GM12892 (cell line): ENCODE data around the gene EIF3CL. TPM values are rescaled to one million over a fixed set of nuclear protein-coding genes. Genes with fewer than 3 reads are reported as not detected.
A peak's percentile ranks its signal among the peaks of the same experiment; 100 is the strongest.
"Not testable (repeated sequence)": the region's sequence is repeated elsewhere in the genome, so short reads cannot be mapped to it uniquely, and the experiment has no call there.

ENCODE experiments used
- DNase-seq: peaks from one replicate; pipeline ENCODE4 v3.0.0; 2011; ENCODE audit not compliant: insufficient read length
- FAIRE-seq: peaks from 2 replicates; lab custom pipeline; 2011; peaks lifted over from hg19 to GRCh38; lab: Jason Lieb, UNC
- polyA plus RNA-seq: library from polyadenylated mRNA; unstranded; fragments of >200 nt; gene quantifications from one replicate; pipeline ENCODE4 v1.2.1, GENCODE V29; 2012; ENCODE audit warnings: missing spikeins, inconsistent platforms; ENCODE audit not compliant: missing spikeins

The EIF3CL gene, protein sequence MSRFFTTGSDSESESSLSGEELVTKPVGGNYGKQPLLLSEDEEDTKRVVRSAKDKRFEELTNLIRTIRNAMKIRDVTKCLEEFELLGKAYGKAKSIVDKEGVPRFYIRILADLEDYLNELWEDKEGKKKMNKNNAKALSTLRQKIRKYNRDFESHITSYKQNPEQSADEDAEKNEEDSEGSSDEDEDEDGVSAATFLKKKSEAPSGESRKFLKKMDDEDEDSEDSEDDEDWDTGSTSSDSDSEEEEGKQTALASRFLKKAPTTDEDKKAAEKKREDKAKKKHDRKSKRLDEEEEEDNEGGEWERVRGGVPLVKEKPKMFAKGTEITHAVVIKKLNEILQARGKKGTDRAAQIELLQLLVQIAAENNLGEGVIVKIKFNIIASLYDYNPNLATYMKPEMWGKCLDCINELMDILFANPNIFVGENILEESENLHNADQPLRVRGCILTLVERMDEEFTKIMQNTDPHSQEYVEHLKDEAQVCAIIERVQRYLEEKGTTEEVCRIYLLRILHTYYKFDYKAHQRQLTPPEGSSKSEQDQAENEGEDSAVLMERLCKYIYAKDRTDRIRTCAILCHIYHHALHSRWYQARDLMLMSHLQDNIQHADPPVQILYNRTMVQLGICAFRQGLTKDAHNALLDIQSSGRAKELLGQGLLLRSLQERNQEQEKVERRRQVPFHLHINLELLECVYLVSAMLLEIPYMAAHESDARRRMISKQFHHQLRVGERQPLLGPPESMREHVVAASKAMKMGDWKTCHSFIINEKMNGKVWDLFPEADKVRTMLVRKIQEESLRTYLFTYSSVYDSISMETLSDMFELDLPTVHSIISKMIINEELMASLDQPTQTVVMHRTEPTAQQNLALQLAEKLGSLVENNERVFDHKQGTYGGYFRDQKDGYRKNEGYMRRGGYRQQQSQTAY
- polyA plus RNA-seq = 8.3 TPM

GRCh38 chr16:28403220-28404072 is at the start of gene EIF3CL:
Gene EIF3CL, minus strand, starts transcription at chr16:28403841. Its CDS starts 223 bp downstream, at chr16:28403618.
- FAIRE-seq = peak; percentile 88
- DNase-seq = not testable (repeated sequence)

DNA sequence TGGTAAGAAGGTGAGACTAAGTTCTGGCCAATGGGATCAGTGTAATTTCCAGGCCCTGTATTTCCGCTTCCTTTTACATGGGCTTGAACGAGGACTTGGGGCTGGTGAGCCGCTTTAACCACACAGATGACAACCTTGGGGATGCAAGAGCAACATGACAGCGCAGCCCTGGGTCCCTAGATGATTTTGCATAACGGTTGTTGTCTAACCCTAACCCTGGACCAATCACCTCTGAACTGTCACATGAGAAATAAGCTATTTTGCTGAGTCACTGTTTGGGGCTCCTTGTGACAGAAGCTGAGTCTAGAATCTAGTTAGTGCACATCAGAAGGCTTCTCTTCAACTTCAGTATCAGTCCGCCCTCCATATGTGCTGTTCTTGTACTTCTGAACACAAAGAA is 43.4 kb upstream of the EIF3CL start:
- DNase-seq, FAIRE-seq: not testable (repeated sequence)

DNA sequence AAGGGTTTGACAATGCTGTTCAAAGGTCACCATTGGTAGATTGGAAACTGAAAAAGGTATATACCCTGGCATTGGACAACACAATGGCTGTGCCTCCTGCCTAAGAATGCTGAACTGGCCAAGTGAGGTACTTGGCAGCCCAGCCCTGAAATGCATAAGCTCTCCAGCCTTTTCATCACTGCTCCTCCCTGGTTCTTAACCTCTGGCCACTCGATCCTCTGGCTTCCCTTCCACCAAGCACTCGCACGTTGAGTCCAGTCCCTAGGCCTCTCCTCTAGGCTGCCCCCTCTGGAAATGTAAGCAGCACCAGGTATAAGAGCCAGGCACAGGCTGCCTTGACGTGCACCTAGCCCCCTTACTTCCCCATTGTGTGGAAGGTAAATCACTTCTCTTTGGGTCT is 42.7 kb upstream of the EIF3CL start:
- FAIRE-seq, DNase-seq: not testable (repeated sequence)

DNA sequence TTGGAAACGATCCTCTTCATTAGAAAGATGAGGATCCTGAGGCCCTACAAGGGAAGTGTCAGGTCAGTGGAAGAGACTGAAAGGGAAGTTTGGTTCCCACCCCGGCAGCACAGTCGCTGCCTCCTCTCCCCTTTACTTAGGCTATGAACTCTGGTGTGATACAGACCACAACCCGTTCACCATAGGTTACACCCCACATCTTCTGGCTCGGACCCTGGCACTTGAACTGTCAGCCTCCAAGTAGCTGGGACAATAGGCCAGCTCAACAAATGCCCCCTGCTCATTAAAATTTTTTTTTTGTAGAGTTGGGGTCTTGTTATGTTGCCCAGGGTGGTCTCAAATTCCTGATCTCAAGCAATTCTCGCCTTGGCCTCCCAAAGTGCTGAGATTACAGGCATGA is 40.3 kb upstream of the EIF3CL start:
- not testable (repeated sequence) for FAIRE-seq, DNase-seq

DNA sequence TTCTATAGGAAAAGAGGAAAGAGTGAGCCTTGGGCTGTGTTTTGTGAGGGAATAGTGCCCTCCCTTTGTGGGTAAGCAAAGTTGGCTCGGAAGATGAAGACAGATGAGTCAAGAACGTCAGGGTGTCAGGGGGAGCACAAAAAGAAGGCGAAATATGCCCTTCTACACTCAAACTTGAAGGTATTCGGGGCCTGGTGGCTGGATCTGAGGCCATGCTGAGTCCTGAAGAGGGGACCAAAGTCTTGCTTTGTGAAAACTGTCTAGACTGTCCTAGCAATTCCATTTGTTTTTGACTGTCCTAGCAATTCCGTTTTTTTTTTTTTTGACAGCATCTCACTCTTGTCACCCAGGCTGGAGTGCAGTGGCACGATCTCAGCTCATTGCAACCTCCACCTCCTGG is 35.3 kb upstream of the EIF3CL start:
- not testable (repeated sequence) for DNase-seq, FAIRE-seq

GRCh38 chr16:28435340-28435739 is 31.7 kb upstream of the EIF3CL start:
- not testable (repeated sequence) for FAIRE-seq, DNase-seq

- DNase-seq, FAIRE-seq: not testable (repeated sequence)
Measured at GRCh38 chr16:28426060-28426680, 22.5 kb upstream of the EIF3CL start.

- not testable (repeated sequence) for DNase-seq, FAIRE-seq
Measured at GRCh38 chr16:28421071-28421750, 17.6 kb upstream of the EIF3CL start.

DNA sequence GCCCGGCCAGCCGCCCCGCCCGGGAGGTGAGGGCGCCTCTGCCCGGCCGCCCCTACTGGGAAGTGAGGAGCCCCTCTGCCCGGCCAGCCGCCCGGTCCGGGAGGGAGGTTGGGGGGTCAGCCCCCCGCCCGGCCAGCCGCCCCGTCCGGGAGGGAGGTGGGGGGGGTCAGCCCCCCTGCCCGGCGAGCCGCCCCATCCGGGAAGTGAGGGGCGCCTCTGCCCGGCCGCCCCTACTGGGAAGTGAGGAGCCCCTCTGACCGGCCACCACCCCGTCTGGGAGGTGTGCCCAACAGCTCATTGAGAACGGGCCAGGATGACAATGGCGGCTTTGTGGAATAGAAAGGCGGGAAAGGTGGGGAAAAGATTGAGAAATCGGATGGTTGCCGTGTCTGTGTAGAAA is 13.4 kb upstream of the EIF3CL start:
- DNase-seq, FAIRE-seq: not testable (repeated sequence)

DNA sequence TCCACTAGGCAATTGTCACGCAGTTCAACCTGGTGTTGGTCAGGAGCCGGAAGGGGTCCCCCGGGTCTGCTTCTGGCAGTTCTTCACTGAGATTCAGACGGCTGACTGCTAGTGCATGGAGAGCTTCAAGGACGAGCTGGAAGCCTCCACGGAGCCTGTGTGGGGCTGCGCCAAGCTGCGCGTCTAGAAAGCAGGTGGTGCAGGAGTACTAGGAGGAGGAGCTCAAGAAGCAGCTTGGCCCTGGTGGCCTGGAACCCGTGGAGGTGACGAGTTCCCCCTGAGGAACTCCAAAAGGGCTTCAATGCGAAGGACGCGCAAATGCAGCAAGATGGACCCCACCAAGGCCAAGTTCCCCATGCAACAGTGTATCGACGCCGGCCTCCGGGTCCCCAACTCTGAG is 10.9 kb upstream of the EIF3CL start:
- not testable (repeated sequence) for FAIRE-seq, DNase-seq

GRCh38 chr16:28413585-28413984 is 9.9 kb upstream of the EIF3CL start:
- FAIRE-seq, DNase-seq: not testable (repeated sequence)

- not testable (repeated sequence) for DNase-seq, FAIRE-seq
Measured at GRCh38 chr16:28392054-28392453, 11.6 kb downstream of the EIF3CL start.

DNA sequence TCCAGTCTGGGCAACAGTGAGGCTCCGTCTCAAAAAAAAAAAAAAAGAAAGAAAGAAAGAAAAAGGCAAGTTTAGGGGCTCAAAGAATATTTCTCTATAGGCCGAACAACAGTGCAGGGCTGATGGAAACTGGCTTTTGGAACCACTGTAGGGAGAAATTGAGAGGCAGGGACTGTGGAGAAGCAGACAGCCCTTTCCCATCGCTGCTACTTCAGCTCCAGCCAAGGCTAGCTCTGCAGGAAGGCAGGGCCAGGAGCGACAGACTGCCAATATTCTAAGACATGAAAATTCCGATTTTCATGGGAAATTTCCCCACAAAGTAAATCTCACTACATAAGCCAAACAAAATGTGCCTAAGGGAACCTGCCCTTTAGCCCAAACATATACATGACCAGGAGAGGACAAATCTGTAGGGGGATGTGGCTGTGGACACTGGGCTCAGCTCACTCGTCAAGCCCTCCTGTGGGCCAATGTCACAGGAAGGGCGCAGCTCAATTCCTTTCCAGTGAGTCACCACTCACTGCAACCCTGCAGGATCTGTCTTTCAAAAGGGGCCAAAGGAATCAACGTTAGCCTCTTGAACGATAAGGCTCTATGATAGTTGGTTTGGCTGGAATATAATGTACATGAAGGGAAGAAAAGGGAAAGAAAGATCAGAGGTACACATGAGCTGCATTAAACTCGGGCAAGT is 21.3 kb downstream of the EIF3CL start:
- DNase-seq, FAIRE-seq: not testable (repeated sequence)

DNA sequence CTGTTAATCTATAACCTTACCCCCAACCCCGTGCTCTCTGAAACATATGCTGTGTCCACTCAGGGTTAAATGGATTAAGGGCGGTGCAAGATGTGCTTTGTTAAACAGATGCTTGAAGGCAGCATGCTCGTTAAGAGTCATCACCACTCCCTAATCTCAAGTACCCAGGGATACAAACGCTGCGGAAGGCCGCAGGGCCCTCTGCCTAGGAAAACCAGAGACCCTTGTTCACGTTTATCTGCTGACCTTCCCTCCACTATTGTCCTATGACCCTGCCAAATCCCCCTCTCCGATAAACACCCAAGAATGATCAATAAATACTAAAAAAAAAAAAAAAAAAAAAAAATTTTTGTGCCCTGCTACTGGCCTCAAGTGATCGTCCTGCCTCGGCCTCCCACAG is 25.8 kb downstream of the EIF3CL start:
- FAIRE-seq, DNase-seq: not testable (repeated sequence)

- not testable (repeated sequence) for FAIRE-seq, DNase-seq
Measured at GRCh38 chr16:28377108-28377625, 26.5 kb downstream of the EIF3CL start.

- DNase-seq, FAIRE-seq: not testable (repeated sequence)
Measured at GRCh38 chr16:28375115-28375514, 28.5 kb downstream of the EIF3CL start.

- FAIRE-seq, DNase-seq: not testable (repeated sequence)
Measured at GRCh38 chr16:28374281-28374680, 29.4 kb downstream of the EIF3CL start.
